ENCODE measurements around the gene SUN5. TPM values are rescaled to one million over a fixed set of nuclear protein-coding genes. Genes with fewer than 3 reads are reported as not detected.

SUN5 gene
- total and polyA plus RNA-seq, 2 donors (not counting 3 experiments of a cell fraction or from before 2014, with no cell fraction given) = not detected

GRCh38 chr20:33016581-33017109 lies 12.4 kb upstream of the SUN5 start:
- POLR2A ChIA-PET = no interaction called here
- intact Hi-C loops (cut with micrococcal nuclease) (no loop called here), dilution Hi-C loops (cut with MboI; ENCODE audit: extremely low pct_ligation_motif_present, low sequenced_read_pairs) (no loop called here)
- BruUV-seq (replicated peaks) = no TSS peak
- Histone ChIP-seq H3K79me2 (ENCODE audit: control insufficient read depth, insufficient read depth, low read length) (no peaks in the 10 kb centered on the region), H2AFZ (ENCODE audit: low read depth, low read length) (no peak overlapping the region), H4K20me1 (replicated peaks; ENCODE audit: control insufficient read depth, extremely low read depth, insufficient read depth, low read length) (no peaks in the 10 kb centered on the region), H3K36me3 (ENCODE audit: control insufficient read depth in 2 of 2, extremely low read depth in 1 of 2, insufficient read depth in 2 of 2, low read length in 2 of 2) (no peaks in the 10 kb centered on the region), H3K9me3 (replicated peaks; ENCODE audit: control insufficient read depth, insufficient read depth, low read length) (no peaks in the 10 kb centered on the region), H3K4me1 (ENCODE audit: control insufficient read depth, extremely low read depth, insufficient read depth, low read length) (no peaks in the 10 kb centered on the region), H3K4me2 (ENCODE audit: insufficient read depth, low read length) (no peak overlapping the region), H3K9ac (replicated peaks; ENCODE audit: extremely low read depth, insufficient read depth, low read length) (no peak overlapping the region), H3K9me1 (replicated peaks; ENCODE audit: control insufficient read depth, extremely low read depth, insufficient read depth, low read length) (no peaks in the 10 kb centered on the region), H3K27me3 (ENCODE audit: control insufficient read depth in 2 of 2, insufficient read depth in 2 of 2, low read length in 2 of 2) (no peaks in the 10 kb centered on the region), H3K27ac (ENCODE audit: insufficient read depth, low read depth, low read length) (no peak overlapping the region), H3K4me3 (replicated peaks in 1 of 3; ENCODE audit: insufficient read depth in 1 of 3, low read depth in 1 of 3, low read length in 3 of 3) (no peak overlapping the region)
- FAIRE-seq (no peak), DNase-seq (ENCODE audit: low read depth, low spot score) (no peak)
- CTCF ChIA-PET = interaction anchor here (1.4 kb wide), 1 partner anchor 12 kb away, joined by 4 read pairs; no protein-coding TSS in a partner anchor
- no peak for TF ChIP-seq MAX (IDR thresholded peaks at IDR 0.05; ENCODE audit: insufficient read depth, insufficient read length)

DNA sequence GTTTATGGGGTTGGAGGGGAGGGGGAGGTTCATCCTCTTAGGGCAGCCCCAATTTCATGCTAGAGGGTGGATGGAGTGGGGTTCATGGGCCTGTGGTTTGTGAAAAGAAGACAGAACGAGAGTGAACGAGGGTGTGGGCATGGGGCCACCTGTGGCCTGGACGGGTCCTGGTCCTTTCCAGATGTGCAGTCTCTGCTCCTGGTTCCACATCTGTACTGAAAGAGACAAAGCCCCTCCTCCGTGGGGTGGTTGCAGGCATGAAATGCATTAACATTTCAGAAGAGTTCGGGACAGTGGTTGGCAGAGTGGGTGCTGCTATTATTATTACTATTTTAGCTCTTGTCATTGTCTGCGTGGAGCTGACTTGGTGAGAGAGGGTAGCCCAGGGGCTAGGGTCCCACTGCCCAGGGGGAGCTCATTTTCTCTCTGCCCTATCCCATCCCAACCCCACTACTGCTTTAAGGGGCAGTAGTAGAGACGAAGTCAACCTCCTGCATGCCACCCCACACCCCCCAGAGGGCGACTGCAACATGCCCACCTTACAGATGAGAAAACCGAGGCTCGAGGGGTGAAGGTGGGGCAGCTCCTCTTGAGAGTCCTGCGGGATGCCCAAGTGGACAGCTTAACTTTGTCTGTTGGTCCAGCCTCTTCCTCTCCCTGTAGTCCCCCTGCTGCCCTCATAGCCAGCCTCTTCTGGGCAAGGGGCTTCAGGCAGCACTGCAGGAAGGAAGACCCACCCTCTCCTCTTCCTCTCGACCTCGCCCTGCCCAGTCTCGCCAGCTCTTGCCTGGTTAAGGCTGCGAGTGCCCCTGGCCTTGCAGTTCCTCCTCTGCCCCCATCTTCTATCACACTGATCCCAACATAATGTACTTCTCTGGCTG lies 11.7 kb upstream of the SUN5 start:
- TF ChIP-seq GATA2 (IDR thresholded peaks at IDR 0.05; ENCODE audit: insufficient read depth, insufficient read length, low read depth, low read length) (no peak), MAX (IDR thresholded peaks at IDR 0.05; ENCODE audit: insufficient read depth, insufficient read length) (no peak), CTCF (IDR thresholded peaks at IDR 0.05; ENCODE audit: extremely low read depth in 1 of 2, insufficient read depth in 1 of 2, low read depth in 1 of 2, low read length in 2 of 2) (no peak), POLR2A (IDR thresholded peaks at IDR 0.05; ENCODE audit: low read depth, low read length) (no peak), MYC (IDR thresholded peaks at IDR 0.05; ENCODE audit: low read depth, low read length) (no peak)
- no TSS peak for BruUV-seq (replicated peaks)
- H3K4me3 ChIP-seq (replicated peaks in 1 of 3; ENCODE audit: insufficient read depth in 1 of 3, low read depth in 1 of 3, low read length in 3 of 3) = no peak overlapping the region
- CTCF ChIA-PET = interaction anchor here (1.4 kb wide), 1 partner anchor 11 kb away, joined by 4 read pairs; no protein-coding TSS in a partner anchor
- dilution Hi-C loops (cut with MboI; ENCODE audit: extremely low pct_ligation_motif_present, low sequenced_read_pairs) = no loop called here
- DNase-seq (ENCODE audit: low read depth, low spot score) (no peak), FAIRE-seq (no peak)
- no peaks in the 10 kb centered on the region for H3K9me1 ChIP-seq (replicated peaks; ENCODE audit: control insufficient read depth, extremely low read depth, insufficient read depth, low read length)
- H3K36me3 ChIP-seq (ENCODE audit: control insufficient read depth in 2 of 2, extremely low read depth in 1 of 2, insufficient read depth in 2 of 2, low read length in 2 of 2) = no peaks in the 10 kb centered on the region
- no peaks in the 10 kb centered on the region for H3K79me2 ChIP-seq (ENCODE audit: control insufficient read depth, insufficient read depth, low read length)
- H3K27ac ChIP-seq (ENCODE audit: insufficient read depth, low read depth, low read length) = no peak overlapping the region
- no peak overlapping the region for H2AFZ ChIP-seq (ENCODE audit: low read depth, low read length)
- H3K4me2 ChIP-seq (ENCODE audit: insufficient read depth, low read length) = no peak overlapping the region
- no peak overlapping the region for H3K9ac ChIP-seq (replicated peaks; ENCODE audit: extremely low read depth, insufficient read depth, low read length)
- no peaks in the 10 kb centered on the region for H3K4me1 ChIP-seq (ENCODE audit: control insufficient read depth, extremely low read depth, insufficient read depth, low read length)
- no peaks in the 10 kb centered on the region for H3K9me3 ChIP-seq (replicated peaks; ENCODE audit: control insufficient read depth, insufficient read depth, low read length)
- intact Hi-C loops (cut with micrococcal nuclease) = no loop called here
- H4K20me1 ChIP-seq (replicated peaks; ENCODE audit: control insufficient read depth, extremely low read depth, insufficient read depth, low read length) = no peaks in the 10 kb centered on the region
- POLR2A ChIA-PET = no interaction called here
- no peaks in the 10 kb centered on the region for H3K27me3 ChIP-seq (ENCODE audit: control insufficient read depth in 2 of 2, insufficient read depth in 2 of 2, low read length in 2 of 2)
